NAMALWA (cell line): Measurements from ENCODE around the gene VPS9D1.
"Not testable (repeated sequence)": the region's sequence is repeated elsewhere in the genome, so short reads cannot be mapped to it uniquely, and the experiment has no call there.

Source experiments
- DNase-seq: peaks from one replicate; pipeline ENCODE4 v3.0.0-alpha.2; 2015; ENCODE audit warnings: low spot score

Gene VPS9D1

DNA sequence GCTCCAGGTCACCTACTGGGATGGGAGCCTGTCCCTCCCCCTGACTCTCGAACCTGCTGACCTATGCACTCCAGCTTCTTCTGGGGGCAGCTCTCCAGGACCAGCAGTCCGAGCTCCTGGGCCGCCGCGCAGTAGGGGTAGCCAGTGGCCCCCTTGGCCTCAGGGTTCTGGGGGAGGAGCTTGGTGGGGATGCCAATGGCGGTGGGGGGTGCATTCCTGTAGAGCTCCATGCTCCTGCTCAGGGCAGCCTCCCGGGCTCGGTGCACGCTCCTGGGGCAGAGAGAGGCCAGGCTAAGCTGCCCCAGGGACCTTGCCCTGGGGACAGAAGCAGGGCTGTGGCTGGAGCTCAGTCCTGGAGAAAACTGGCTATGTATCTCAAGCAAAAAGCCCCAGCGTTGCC is 11.5 kb downstream of the VPS9D1 start:
- DNase-seq = no peak

DNA sequence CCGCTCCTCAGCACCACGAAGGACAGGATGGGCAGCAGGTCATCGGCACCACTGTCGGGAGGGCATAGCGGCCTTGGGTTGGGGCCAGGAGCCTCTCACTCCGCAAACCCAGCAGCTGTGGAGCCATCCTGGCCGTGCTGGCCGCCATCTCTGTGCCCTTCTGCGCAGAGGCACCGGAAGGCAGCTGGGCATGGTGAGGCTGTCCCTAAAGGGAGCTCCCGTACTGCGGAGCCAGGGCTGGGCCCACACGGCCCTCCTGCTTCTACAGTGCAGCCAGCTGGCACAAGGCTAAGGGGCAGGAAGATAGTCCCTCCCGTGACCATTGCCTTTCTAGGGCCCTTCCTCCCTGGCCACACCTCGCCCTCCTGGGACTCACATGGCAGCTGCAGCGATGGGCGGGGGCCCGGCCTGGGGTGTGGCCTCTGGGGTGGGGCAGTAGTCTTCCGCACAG is 12.2 kb downstream of the VPS9D1 start:
- no peak for DNase-seq

- no peak for DNase-seq
Measured at GRCh38 chr16:89707695-89708094, 13.0 kb downstream of the VPS9D1 start.

GRCh38 chr16:89706518-89707260 is 14.0 kb downstream of the VPS9D1 start:
- no peak for DNase-seq

- no peak for DNase-seq
Measured at GRCh38 chr16:89705006-89705405, 15.7 kb downstream of the VPS9D1 start.

- DNase-seq = peak; percentile 51
Measured at GRCh38 chr16:89704281-89704680, 16.4 kb downstream of the VPS9D1 start.

- DNase-seq = peak; percentile 97
Measured at GRCh38 chr16:89701425-89702406, 19.0 kb downstream of the VPS9D1 start, which contains the start of gene SPATA2L. TSS of gene SPATA2L (minus strand) at chr16:89701705. CDS start at chr16:89701232, 473 bp downstream.

DNA sequence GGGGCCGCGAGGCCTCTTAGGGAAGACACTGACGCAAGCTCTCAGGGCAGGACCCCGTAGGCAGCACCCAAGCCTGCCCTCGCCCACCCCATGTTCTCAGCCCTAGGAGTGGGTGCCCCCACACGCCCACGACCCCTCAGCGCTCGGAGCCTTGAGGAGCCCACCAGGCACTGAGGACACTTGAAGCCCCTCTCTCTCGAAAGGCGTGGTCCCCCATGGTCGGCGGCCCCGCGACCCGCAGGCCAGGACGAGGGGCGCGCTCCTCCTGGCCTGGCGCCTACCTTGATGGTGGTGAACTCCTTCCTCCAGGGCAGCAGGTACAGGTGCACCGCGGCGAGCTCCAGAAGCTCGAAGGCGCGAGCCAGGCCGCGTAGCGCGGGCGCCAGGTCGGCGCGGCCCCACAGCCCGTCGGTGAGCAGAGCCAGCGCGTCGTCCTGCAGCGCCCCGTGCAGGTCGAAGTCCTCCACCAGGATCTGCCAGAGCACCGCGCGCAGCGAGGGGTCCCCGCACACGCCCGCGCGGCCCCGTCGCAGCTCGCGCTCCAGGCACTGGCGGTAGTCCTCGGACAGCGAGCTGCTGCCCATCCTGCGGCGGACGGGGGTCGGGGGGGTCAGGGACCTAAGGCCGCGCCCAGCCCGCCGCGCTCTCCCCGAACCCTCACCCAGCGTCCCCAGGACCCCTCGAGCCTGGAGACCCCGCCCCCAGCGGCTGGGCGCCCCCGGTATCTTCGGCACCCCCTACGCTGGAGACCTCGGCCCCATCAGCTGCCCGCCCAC is 19.9 kb downstream of the VPS9D1 start:
- DNase-seq = no peak

DNA sequence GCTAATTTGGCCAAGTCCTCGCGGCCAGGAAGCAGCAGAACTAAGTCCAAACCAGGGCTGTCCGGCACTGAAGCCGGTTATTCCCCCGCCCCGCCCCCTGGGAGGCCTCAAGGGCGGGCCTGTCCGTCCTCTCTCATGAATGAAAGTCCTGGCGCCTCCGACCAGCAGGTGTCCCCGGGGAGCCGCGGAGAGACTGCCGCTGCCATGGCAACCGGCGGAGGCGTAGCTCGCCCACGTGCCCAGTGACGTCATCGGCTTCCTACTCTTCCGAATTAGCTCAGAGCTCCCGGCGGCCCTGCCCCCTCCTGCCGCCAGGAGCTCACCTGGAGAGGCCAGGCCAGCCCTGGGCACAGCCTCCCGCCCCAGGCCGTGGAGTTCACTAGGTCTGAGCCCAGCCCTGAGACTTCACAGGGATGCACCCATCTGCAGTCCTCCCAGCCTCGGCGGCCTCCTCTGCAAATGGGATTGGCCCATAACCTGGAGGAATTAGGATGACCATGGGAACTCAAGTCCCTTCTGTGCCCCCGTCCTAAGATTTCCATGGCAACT is 20.5 kb downstream of the VPS9D1 start:
- peak; percentile 97 for DNase-seq

- DNase-seq = not testable (repeated sequence)
Measured at GRCh38 chr16:89699629-89700099, 21.0 kb downstream of the VPS9D1 start.

DNA sequence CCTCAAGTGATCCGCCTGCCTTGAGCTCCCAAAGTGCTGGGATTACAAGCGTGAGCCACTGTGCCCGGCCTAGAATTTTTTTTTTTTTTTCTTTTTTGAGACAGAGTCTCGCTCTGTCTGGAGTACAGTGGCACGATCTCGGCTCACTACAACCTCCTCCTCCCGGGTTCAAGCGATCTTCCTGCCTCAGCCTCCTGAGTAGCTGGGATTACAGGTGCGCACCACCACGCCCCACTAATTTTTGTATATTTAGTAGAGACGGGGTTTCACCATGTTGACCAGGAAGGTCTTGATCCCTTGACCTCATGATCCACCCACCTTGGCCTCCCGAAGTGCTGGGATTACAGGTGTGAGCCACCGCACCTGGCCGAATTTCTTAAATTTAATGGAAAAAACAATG is 22.0 kb downstream of the VPS9D1 start:
- DNase-seq = not testable (repeated sequence)

DNA sequence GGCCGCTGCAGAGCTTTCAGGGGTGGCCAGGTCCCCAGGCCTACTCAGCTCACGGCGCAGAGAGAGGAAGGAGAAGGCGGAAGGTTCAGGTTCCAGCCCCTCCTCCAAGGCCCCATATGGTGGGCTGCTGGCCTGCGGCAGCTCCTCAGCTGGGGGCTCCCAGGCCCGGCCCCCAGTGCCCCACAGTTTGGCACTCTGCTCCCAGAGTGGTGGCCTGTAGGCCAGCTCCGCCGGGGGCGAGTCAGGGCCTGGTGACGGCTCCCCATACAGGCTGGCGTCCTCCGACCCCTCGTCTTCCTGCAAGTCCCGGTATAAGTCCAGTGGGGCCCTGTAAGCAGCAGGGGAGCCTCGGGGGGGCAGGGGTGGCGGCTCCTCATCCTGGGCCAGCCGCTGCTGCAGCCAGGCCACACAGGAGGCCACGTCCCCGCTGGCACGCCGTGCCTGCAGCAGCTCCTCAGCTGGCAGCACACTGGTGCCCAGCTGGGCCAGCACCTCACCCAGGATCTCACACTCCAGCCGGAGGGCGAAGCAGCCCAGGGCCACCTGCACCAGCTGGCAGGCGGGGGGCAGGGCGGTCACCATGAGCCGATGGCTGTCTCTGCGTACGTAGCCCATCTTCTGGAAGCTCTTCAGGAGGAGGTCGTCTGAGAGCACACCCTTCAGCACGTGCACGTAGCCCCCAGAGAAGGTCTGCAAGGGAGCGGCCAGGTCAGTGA is 22.9 kb downstream of the VPS9D1 start:
- no peak for DNase-seq

GRCh38 chr16:89697161-89697615 is 23.5 kb downstream of the VPS9D1 start:
- DNase-seq = no peak

GRCh38 chr16:89696670-89697128 is 24.0 kb downstream of the VPS9D1 start:
- peak; percentile 72 for DNase-seq

DNA sequence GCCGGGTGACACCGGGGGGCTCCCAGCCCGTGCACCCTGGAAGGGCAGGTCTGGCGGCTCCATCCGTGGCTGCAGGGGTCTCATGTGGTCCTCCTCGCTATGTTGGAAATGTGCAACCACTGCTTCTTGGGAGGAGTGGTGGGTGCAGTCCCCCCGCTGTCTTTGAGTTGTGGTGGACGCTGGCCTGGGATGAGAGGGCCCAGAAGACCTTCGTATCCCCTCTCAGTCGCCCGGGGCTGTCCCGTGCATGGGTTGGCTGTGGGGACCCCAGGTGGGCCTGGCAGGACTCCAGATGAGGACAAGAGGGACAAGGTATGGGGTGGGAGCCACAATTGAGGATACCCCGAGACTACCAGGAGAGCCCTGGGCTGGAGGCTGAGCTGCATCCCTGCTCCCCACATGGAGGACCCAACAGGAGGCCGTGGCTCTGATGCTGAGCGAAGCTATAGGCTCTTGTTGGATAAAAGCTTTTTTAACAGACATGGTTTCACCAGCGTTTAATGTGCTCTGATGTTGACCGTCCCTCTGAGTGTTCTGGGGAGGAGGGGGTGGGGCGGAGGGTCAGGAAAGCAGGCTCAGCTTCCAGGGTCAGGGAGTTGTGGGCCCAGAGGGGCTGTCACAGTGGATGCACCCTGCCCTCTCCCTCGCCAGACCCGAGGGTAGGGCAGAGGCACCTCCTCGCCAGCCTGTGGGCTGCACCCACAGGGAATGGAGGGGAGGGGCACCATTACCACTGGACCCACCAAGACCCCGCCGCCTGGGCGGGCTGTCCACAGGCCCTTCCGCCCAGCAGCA is 24.6 kb downstream of the VPS9D1 start:
- DNase-seq = no peak

DNA sequence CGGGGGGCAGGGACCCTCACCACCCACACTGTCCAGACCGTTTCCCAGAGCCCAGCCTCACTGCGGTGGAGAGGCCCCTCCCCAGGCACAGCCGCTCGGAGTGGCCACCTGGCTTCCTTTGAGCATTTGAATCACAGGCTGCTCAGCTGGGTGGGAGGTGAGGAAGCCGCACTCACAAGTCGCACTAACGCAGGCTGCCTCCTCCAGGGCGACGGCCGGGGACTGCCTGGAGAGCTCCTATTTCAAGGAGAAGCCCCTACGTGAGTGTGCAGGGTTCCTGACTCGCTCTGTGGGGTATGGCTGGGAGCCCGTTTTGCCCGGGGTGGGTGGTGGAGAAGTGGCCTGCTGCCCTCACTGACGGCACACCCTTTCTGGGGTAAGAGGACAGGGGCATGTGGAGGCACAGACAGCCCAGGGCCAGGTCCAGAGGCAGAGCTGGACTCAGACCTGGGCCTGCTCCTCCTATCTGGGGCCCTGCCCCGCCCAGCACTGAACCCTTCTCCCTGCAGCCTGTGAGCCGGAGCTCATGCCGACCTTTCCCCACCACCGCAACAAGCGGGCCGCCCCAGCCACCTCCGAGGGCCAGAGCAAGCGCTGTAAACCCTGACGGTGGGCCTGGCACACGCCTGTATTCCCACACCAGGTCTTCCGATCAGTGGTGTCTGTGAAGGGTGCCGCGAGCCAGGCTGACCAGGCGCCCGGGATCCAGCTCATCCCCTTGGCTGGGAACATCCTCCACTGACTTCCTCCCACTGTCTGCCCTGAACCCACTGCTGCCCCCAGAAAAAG is 25.4 kb downstream of the VPS9D1 start:
- DNase-seq = no peak

GRCh38 chr16:89694784-89695085 is 26.0 kb downstream of the VPS9D1 start:
- not testable (repeated sequence) for DNase-seq

GRCh38 chr16:89693931-89694783 is 26.5 kb downstream of the VPS9D1 start:
- no peak for DNase-seq
